HG03439 (cell line): ENCODE measurements around the gene SAMD10.
"Not testable (repeated sequence)": the region's sequence is repeated elsewhere in the genome, so short reads cannot be mapped to it uniquely, and the experiment has no call there.

Experiments
- ATAC-seq: cut with Tn5 transposase; IDR thresholded peaks from one replicate; pipeline ENCODE4 v1.9.1; 2021; ENCODE audit warnings: mild to moderate bottlenecking, moderate library complexity; ENCODE audit not compliant: unreplicated experiment

SAMD10 gene

DNA sequence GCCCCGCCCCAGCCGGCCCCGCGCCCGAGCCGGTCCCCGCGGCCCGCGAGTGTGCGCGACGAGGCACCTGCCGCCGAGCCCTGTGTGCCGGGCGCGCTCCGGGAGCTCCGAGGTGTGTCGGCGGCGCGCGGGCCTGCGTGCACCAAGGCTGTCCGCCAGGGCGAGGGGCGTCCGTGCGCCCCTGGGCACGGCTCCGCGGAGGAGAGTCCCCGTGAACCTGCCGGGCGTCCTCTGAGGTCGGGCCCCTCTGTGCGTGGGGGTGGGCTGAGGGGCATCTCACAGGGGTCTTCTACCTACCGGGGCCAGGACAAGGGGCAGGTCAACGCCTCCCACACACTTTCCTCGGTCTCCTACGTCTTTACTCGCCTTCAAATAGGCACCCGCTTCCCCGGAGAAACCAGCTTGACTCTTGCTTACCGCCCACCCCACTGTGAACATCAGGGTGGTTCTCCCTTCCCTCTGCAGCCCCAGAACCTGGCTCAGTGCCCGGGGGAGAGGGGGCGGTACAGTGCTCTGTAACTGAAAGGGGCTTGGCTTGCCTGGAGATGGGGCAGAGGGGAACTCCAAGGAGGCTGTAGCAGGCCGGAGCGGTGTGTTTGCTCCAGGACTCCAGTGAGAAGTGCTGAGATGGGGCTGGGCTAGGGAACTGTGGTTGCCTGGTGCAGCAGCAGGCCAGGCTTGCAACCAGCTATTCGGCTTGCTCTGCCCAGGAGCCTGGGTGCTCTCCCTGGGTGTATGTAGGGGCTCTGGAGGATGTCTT is at the start of gene SAMD10:
TSS of gene SAMD10 (minus strand) at position 86 of the 760 bp plus-strand sequence. CDS start 175 bp downstream, outside the sequence.
- peak; percentile 29 for ATAC-seq

DNA sequence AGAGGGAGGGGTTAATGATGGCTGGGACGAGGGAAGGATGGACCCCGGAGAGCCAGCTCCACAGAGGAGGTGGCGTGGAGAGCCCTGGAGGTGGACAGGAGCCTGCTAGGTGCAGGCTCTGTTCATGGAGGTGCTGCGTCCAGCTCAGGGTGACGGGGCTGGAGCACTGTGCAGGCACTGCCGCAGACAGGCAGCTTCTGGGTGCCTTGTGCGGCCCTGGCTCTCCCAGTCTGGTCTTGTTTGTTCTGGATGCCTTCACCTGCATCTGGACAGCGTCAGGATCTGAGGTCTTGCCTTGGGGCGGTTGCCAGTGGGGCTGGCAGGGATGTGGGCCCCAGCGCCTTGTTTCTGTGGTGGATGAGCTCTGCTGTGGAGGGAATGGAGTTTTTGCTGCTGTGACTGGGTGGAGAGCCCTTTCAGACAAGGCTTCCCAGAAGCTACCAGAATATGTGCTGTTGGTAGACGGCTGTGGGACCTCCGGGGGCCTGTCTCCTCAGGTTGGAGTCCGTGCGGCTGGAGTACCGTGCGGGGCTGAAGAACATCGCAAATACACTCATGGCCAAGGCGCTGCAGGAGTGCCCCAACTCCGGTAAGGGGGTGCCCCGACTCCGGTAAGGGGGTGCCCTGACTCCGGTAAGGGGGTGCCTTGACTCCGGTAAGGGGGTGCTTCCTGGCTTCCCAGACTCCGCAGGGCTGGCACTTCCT is 48.7 kb upstream of the SAMD10 start:
- no peak for ATAC-seq

DNA sequence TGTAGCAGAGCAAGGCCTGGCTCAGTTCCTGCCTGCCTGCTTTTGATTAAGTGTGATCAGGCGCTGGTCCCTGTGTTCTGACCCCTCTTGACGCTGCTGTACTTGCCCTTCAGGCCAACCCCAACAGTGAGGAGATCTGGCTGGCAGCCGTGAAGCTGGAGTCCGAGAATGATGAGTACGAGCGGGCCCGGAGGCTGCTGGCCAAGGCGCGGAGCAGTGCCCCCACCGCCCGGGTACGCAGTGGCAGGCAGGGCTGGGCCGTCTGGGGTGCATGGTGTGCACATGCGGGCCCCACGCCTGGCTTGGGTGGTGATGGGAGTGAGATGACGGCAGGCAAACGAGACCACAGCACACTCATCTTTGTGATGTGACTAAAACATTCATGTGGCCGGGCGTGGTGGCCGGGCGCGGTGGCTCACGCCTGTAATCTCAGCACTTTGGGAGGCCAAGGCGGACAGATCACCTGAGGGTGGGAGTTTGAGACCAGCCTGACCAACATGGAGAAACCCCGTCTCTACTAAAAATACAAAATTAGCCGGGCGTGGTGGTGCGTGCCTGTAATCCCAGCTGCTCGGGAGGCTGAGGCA is 46.5 kb upstream of the SAMD10 start:
- no peak for ATAC-seq

DNA sequence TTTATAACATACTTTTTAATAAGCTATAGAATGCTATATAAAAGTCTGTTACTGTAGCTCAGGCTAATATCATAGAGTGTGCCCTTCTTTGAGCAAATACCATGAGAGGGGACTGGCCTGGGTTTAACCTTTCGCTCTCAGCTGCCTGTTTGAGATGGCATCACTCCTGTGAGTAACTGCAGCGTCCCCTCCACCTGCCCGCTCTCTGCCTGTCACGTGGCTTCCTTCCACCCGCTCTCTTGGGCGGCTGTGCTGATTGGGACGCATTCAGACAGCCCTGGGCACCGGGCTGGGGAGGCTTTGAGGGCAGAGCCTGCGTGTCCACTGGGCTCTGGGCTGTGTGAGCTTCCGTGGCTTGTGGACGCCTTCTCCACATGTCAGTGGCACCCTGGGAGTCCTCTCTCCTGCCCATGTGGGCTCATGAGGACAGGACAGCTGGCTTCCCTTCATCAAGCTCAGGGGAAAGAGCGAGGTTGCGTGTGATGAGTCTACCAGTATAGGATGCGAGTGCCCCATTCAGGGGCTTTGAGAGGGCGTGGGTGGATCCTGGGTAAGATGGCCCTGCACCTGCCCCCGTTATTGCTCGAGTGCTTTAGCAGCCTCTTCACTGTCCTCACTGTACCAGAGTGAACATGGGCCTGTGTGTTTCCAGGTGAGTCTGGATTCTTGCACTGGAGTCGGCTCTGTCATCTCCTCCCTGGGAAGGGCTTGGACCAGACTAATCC is 45.8 kb upstream of the SAMD10 start:
- ATAC-seq = no peak

DNA sequence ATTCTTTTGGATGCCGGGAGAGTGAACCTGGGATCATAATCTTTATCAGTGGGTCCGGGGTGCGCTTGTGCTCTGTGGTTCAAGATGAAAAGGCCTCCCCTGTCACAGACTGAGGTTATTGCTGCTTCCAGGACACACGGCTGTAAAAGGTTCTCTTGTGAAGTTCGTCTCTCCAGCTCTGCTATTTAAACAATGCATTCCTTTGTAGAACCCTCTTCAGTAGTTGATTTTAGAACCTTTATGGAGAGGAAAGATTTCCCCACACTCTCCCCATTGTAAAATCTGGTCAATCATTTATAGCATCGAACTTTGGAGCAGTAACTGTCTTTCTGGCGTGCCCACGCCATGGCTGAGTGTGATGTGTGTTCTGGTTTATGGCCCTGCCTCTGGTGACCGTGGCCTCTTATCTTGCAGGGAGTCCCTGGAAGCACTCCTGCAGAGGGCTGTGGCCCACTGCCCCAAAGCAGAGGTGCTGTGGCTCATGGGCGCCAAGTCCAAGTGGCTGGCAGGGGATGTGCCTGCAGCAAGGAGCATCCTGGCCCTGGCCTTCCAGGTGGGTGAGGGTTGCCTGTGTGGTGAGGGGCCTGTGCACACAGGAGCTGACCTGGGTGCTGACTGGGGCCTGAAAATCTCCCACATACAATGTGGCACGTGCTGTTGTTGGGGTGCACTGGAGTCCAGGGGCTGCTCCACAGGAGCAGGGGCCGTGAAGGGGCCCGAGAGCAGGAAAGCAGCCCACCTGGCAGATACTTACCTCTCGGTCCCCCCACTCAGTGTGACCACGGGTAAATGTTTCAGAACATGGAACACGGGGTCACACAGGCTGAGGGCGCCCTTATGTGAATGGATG is 44.9 kb upstream of the SAMD10 start:
- ATAC-seq = no peak

DNA sequence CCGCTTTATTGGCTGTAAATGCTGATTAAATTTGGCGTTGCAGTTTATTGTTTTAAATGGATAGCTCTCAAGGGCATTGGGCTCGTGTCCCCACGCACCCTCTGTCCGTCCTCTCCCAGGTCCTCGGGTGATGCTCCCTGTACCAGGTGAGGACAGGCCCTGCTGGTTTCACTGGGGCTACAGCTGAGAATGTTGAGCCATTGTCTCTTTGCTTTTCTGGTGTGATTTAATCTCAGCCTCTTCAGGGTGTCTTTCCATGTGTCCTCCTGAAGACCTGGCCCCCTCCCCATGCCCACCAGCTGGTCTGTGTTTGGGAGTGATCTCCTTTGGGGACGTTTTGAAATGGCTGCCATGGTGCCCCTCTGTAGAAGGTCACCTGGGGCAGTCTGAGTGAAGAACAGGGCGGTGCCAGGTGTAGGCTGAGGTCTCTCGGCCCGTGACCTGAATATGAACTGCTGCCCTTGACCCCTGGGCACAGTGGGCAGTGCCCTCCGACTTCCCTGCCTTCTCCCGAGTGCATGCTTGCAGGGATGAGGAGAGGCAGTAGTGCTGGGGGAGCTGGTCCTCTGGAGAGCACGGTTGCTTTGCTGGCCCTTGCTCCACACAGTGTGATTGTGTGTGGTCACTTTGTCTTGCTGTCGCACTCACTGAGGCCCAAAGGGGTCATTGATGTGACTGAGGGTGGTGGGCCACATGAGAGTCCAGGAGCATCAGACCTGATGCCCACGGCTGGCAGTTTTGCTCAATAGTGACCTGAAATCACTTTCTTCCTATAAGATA is 44.1 kb upstream of the SAMD10 start:
- ATAC-seq = no peak

DNA sequence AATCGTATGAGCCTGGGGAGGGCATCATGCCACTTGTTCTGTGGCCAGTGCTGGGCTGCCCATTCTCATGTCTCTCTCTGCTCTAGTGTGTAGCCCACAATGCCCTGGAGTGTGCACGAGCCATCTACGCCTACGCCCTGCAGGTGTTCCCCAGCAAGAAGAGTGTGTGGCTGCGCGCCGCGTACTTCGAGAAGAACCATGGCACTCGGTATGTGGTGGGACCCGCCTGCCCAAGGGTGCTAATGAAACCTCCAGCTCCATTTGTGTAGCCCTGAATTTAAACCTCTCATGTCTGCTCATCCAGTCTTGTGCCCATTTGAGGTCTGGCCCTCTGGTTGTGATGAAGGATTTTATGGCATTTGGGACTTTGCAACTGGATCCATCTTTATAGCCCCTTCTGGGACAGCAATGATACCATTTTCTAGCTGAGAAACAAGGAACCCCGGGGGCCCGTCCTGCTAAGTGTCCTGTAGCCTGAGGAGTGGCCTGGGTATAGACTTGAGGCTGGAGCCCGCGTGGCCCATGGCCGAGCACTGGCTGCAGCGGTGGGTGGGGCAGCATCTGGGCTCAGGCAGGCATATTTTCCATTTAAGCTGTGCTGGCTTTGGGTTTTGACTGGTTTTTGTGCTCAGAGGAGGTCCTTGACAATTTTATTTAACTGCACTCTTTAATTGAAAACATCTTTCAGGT is 43.4 kb upstream of the SAMD10 start:
- ATAC-seq = no peak

DNA sequence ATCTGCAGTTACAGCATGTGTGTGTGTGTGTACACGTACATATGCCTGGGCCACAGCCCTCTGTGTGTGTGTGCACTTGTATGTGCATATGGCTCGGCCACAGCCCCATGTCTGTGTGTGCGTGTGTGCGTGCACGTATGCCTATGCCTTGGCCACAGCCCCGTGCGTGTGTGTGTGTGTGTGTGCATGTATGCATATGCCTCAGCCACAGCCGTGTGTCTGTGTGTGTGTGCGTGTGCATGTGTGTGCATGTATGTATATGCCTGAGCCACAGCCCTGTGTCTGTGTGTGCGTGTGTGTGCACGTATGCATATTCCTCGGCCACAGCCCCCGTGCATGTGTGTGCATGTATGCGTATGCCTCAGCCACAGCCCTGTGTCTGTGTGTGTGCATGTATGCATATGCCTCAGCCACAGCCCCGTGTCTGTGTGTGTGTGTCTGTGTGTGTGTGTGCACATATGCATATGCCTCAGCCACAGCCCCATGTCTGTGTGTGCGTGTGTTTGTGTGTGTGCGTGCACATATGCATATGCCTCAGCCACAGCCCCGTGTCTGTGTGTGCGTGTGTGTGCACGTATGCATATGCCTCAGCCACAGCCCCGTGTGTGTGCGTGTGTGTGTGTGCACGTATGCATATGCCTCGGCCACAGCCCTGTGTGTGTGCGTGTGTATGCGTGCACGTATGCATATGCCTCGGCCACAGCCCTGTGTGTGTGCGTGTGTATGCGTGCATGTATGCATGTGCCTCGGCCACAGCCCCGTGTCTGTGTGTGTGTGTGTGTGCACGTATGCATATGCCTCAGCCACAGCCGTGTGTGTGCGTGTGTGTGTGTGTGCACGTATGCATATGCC is 41.9 kb upstream of the SAMD10 start:
- no peak for ATAC-seq

DNA sequence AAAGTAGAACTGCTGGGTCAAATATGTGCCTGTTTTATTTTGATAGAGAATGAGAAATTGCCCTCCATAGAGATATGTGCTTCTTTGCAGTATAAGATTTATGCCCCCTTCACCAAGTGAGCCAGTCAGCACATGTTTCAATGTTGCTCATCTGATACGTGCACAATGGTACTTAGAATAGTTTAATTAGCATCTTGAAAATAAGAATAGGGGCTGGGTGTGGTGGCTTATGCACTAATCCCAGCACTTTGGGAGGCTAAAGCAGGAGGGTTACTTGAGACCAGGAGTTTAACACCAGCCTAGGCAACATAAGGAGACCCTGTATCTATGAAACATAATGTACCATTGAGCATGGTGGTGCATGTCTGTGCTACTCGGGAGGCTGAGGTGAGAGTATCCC is 36.2 kb upstream of the SAMD10 start:
- no peak for ATAC-seq

DNA sequence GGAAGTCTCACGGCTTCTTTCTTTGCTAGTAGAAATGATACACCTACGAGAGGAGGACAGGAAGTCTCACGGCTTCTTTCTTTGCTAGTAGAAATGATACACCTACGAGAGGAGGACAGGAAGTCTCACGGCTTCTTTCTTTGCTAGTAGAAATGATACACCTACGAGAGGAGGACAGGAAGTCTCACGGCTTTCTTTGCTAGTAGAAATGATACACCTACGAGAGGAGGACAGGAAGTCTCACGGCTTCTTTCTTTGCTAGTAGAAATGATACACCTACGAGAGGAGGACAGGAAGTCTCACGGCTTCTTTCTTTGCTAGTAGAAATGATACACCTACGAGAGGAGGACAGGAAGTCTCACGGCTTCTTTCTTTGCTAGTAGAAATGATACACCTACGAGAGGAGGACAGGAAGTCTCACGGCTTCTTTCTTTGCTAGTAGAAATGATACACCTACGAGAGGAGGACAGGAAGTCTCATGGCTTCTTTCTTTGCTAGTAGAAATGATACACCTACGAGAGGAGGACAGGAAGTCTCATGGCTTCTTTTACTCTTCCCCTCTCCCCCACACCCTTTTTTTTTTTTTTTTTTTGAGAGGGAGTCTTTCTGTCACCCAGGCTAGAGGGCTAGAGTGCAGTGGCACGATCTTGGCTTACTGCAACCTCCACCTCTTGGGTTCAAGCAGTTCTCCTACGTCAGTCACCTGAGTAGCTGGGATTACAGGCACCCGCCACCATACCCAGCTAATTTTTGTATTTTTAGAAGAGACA is 33.1 kb upstream of the SAMD10 start:
- not testable (repeated sequence) for ATAC-seq

DNA sequence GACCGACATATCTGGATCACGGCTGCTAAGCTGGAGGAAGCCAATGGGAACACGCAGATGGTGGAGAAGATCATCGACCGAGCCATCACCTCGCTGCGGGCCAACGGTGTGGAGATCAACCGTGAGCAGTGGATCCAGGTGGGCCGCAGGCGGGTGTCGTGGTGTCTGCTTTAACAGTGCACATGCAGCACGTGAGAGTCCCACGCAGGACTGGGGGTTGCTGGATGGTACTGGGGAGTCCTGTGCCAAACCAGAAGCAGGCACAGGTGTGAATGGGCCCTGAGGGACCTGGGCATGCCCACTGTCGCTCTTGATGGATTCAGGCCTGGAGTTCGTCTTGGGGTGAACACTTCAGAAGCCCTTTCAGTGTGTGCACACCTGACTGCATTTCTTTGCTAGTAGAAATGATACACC is 31.9 kb upstream of the SAMD10 start:
- no peak for ATAC-seq

DNA sequence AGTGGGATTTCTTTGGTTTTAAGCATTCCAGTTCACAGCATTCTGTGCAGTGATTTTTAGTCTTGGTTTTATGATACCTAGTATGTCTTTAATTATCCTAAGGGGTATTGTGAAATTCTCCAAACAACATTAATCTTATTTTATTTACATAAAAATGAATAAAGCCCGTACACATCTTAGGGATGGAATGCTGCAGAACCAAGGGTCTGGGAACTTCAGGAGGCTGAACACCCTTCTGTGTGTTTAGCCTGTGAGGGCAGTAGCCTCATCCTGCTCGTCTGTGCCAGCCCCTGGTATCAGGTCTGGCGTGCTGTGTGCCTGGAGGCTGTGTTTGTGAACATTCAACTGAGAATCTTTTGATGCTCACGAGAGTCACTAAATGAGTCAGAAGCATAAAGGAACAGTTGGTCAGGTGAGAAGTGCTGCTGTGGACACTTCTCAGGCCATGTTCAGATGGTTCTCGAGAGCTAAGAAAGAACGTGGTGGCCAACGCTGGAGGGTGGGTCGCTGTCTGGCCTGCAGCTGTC is 31.3 kb upstream of the SAMD10 start:
- ATAC-seq = no peak

DNA sequence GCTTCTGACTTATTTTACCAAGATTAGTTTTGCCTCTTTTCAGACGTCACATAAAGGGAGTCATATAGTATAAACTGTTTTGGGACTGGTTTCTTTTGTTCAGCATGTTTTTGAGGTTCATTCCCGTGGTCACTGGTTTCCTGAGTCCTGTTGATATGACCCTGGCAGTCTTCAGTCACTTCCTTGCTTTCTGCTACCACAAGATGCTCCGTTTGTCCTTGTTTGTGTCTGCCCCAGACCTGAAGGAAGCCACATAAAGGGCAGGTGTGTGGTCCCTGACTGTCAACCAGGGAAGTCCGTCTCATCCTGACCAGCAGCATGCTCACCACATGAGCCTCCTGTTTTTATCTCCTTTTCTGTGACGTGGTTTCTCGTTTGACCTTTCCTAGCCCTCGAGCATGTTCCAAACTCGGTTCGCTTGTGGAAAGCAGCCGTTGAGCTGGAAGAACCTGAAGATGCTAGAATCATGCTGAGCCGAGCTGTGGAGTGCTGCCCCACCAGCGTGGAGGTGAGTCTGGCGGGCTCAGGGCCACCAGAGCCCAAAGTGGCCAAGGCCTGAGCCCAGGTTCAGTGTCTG is 30.5 kb upstream of the SAMD10 start:
- no peak for ATAC-seq

DNA sequence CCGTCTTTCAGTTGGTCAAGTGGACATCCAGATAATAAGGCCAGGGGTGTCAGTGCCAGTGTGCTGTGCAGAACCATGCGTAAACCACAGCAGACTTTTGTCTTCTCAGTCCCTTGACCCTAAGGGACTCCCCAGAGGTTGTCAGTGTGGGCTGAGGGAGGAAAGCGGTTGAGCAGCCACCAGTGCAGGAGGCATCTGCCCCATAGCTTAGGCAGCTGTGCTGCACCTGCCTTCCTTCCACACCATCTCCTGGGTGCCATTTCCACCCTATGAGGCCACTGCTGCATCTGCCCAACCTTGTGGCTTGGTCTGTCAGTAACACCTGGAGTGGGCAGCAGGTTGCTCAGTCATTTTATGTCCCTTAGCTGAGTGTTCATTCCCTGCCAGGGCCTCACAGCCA is 27.5 kb upstream of the SAMD10 start:
- ATAC-seq = no peak

DNA sequence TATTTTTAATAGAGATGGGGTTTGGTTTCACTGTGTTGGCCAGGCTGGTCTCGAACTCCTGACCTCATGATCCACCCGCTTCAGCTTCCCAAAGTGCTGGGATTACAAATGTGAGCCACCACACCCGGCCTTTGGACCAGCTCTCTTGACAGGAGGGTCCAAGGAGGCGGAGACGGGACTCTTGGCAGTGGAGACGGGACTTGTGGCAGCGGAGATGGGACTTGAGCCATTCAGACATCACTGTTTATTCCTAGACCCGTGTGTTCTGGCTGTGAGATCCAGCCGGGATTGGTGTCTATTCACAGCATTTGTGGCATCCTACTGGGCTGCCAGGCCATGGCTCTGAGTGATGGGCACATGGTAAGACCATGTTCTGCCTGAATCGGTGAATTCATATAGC is 27.0 kb upstream of the SAMD10 start:
- ATAC-seq = no peak

DNA sequence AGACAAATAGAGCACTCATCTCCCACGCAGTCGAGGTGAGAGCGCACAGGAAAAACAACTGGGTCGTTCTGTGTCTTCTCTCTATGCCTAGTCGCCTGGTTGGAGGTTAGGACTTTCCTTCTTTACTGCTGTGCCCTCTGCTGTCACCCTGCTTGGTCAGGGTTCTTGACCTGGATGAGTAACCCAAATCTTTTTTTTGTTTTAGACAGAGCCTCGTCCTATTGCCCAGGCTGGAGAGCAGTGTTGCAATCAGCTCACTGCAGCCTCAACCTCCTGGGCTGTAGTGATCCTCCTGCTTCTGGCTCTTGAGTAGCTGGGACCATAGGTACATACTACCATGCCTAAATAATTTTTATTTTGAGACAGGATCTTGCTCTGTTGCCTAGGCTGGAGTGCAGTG is 26.0 kb upstream of the SAMD10 start:
- ATAC-seq = no peak
